Osteoblast (primary cell): ENCODE measurements around the gene CD96. TPM values are rescaled to one million over a fixed set of nuclear protein-coding genes. Genes with fewer than 3 reads are reported as not detected.

Experiments
- DNase-seq: peaks from one replicate; pipeline ENCODE4 v3.0.0; 2011; ENCODE audit warnings: low spot score, mixed read lengths; ENCODE audit not compliant: insufficient read length; ENCODE audit errors: missing footprints
- H2AFZ ChIP-seq: 2 replicates; pipeline ENCODE4 v1.6.0; 2011; ENCODE audit warnings: mild to moderate bottlenecking, low read length
- H3K27ac ChIP-seq: 2 replicates; pipeline ENCODE4 v1.5.1; 2011; ENCODE audit warnings: mild to moderate bottlenecking, low read depth, low read length, moderate library complexity
- H3K27me3 ChIP-seq: 2 replicates; pipeline ENCODE4 v1.6.0; 2012; ENCODE audit warnings: mild to moderate bottlenecking, control low read depth, inconsistent platforms, low read length, moderate library complexity; ENCODE audit not compliant: insufficient read depth
- H3K36me3 ChIP-seq: 2 replicates; pipeline ENCODE4 v1.5.1; 2011; ENCODE audit warnings: mild to moderate bottlenecking, low read length, control low read depth, moderate library complexity; ENCODE audit not compliant: insufficient read depth
- H3K4me1 ChIP-seq: 2 replicates; pipeline ENCODE4 v1.5.1; 2011; ENCODE audit warnings: mild to moderate bottlenecking, low read length, control low read depth, moderate library complexity; ENCODE audit not compliant: insufficient read depth
- H3K4me2 ChIP-seq: 2 replicates; pipeline ENCODE4 v1.6.0; 2011; ENCODE audit warnings: mild to moderate bottlenecking, low read length; ENCODE audit not compliant: insufficient read depth
- H3K4me3 ChIP-seq: fragments of 200-600 bp; sonication (generic); 3 replicates; pipeline ENCODE4 v1.5.1; 2012; ENCODE audit warnings: mild to moderate bottlenecking, low read length, inconsistent platforms; ENCODE audit not compliant: insufficient read depth
- H3K79me2 ChIP-seq: 2 replicates; pipeline ENCODE4 v1.6.0; 2012; ENCODE audit warnings: mild to moderate bottlenecking, low read length, control low read depth, inconsistent platforms; ENCODE audit not compliant: insufficient read depth
- H3K9me3 ChIP-seq: 2 replicates; pipeline ENCODE4 v1.5.1; 2011; ENCODE audit warnings: low read depth, low read length, control low read depth
- H4K20me1 ChIP-seq: 2 replicates; pipeline ENCODE4 v1.6.0; 2012; ENCODE audit warnings: mild to moderate bottlenecking, low read length, control low read depth; ENCODE audit not compliant: insufficient read depth
- total RNA-seq: library from RNA; depleted of rRNA; stranded (reverse); fragments of >200 nt; gene quantifications from 2 replicates; pipeline ENCODE4 v1.2.3, GENCODE V29; 2012
- TF ChIP-seq, protein P1 (sequence below): IDR thresholded peaks from 2 replicates; pipeline ENCODE4 v1.5.1; 2011; ENCODE audit warnings: mild to moderate bottlenecking, low read depth, low read length, moderate library complexity; ENCODE audit errors: extremely low read depth

The CD96 gene
- total RNA-seq, 1 donor: not detected

DNA sequence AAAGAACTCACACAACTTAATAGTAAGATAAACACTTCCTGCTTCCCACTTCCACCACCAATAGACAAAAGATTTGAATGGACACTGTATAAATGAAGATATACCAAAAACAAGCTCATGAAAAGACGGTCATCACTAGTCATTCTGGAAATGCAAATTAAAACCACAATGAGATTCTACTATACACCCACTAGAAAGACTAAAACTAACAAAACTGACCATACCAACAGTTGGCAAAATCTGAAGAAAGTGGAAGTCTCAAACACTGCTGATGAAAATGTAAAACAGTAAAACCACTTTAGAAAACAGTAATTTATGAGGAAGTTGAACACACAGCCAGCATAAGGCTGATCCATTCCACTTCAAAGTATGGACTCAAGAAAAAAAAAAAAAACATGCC is 35.6 kb upstream of the CD96 start:
- Histone ChIP-seq H3K36me3 (no peaks in the 10 kb centered on the region), H3K27ac (no peak overlapping the region), H4K20me1 (no peaks in the 10 kb centered on the region), H2AFZ (no peak overlapping the region), H3K27me3 (no peaks in the 10 kb centered on the region), H3K4me2 (no peak overlapping the region), H3K4me3 (no peak overlapping the region), H3K79me2 (no peaks in the 10 kb centered on the region), H3K9me3 (no peaks in the 10 kb centered on the region), H3K4me1 (no peaks in the 10 kb centered on the region)
- TF ChIP-seq, protein P1, sequence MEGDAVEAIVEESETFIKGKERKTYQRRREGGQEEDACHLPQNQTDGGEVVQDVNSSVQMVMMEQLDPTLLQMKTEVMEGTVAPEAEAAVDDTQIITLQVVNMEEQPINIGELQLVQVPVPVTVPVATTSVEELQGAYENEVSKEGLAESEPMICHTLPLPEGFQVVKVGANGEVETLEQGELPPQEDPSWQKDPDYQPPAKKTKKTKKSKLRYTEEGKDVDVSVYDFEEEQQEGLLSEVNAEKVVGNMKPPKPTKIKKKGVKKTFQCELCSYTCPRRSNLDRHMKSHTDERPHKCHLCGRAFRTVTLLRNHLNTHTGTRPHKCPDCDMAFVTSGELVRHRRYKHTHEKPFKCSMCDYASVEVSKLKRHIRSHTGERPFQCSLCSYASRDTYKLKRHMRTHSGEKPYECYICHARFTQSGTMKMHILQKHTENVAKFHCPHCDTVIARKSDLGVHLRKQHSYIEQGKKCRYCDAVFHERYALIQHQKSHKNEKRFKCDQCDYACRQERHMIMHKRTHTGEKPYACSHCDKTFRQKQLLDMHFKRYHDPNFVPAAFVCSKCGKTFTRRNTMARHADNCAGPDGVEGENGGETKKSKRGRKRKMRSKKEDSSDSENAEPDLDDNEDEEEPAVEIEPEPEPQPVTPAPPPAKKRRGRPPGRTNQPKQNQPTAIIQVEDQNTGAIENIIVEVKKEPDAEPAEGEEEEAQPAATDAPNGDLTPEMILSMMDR: no peak
- DNase-seq: no peak

DNA sequence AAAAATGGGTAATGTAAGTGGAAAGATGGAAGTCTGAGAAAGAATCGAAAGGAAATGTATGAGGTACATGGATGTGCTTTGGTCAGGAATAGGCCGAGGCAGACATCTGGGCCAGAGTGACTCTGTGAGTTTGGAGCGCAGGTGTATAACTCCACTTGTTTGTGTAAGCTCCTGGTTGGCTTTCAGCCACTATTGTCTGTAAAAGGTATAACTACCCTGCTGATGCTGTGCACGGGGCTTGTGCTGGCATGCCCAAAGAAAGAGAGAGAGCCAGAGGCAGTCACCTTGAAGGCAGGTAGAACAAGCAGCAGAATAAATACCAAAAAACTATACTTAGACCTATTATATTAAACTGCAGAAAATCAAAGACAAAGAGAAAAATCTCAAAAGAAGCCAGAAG is 32.7 kb upstream of the CD96 start:
- Histone ChIP-seq H3K4me3 (no peak overlapping the region), H4K20me1 (no peaks in the 10 kb centered on the region), H3K79me2 (no peaks in the 10 kb centered on the region), H2AFZ (no peak overlapping the region), H3K36me3 (no peaks in the 10 kb centered on the region), H3K9me3 (no peaks in the 10 kb centered on the region), H3K27ac (no peak overlapping the region), H3K27me3 (peaks cover 7% of the 10 kb centered on the region), H3K4me1 (no peaks in the 10 kb centered on the region), H3K4me2 (no peak overlapping the region)
- TF ChIP-seq, protein P1: no peak
- no peak for DNase-seq

DNA sequence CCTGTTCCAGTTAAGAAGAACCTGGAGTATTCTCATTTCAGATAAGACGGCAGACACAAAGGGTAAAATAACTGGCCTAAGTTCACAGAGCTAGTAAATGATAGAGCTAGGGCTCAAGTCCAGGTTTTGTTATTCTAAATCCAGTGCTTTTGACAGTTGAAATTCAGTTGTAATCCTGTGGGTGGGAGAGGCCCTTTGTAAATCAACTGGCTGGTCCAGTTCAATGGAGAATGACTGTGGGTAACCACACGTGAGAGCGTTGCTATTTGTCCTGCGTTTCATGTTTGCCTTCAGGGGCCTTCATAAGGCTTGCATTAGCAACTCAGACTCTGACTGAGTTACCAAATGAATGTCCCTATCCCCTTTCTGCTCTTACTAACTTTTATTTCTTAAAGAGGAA is 24.2 kb upstream of the CD96 start:
- Histone ChIP-seq H3K9me3 (no peaks in the 10 kb centered on the region), H2AFZ (no peak overlapping the region), H4K20me1 (no peaks in the 10 kb centered on the region), H3K79me2 (no peaks in the 10 kb centered on the region), H3K27ac (no peak overlapping the region), H3K4me1 (no peaks in the 10 kb centered on the region), H3K27me3 (peaks cover 13% of the 10 kb centered on the region), H3K4me3 (no peak overlapping the region), H3K4me2 (no peak overlapping the region), H3K36me3 (no peaks in the 10 kb centered on the region)
- TF ChIP-seq, protein P1: no peak
- DNase-seq: no peak

DNA sequence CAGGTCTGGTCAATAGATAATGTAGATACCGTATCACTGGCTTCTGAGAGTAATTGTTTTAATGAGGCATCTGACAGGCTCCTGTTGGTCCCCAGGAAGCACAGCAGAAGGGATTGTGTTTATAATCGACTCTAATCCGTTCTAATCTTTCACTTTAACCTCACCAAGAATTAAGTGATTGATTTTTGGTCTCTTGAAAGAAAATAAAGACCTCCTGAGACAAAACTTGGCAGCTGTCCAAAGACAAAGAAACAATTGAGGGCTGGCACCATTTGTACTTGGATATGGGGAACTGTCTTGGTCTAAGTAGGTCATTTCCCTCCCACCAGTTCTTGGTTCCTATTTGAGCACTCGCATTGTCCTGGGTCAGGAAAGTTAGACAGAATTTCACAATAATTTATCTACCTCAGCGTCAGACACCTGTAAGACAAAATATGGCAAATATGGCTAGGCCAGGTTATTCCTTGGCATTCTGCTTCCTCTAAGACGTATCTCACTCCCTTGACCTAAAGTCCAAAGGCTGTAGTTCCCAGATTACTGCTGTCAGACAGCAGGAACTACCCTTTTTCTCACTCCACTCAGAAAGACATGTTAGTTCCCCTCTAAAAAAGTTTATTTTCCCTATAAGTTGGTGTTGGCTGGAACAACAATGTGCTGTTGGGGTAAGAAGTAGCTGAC is 22.7 kb upstream of the CD96 start:
- Histone ChIP-seq H4K20me1 (no peaks in the 10 kb centered on the region), H3K27ac (no peak overlapping the region), H2AFZ (no peak overlapping the region), H3K4me2 (no peak overlapping the region), H3K9me3 (no peaks in the 10 kb centered on the region), H3K4me3 (no peak overlapping the region), H3K79me2 (no peaks in the 10 kb centered on the region), H3K36me3 (no peaks in the 10 kb centered on the region), H3K4me1 (no peaks in the 10 kb centered on the region), H3K27me3 (peaks cover 6% of the 10 kb centered on the region)
- TF ChIP-seq, protein P1: no peak
- no peak for DNase-seq
